Activated CD8-positive, alpha-beta T cell treated with anti-CD3 and anti-CD28 coated beads for 36 hours (primary cell): ENCODE results near the gene MCM3AP. TPM values are rescaled to one million over a fixed set of nuclear protein-coding genes. Genes with fewer than 3 reads are reported as not detected.

Experiments used
- ATAC-seq: fragments of 200-7000 bp; cut with Tn5 transposase; one replicate; pipeline ENCODE4 v1.10.0; 2021; ENCODE audit warnings: mild to moderate bottlenecking, moderate library complexity
- CTCF ChIA-PET: fragments of 350-600 bp; sonication (Branson Sonifier 250); formaldehyde crosslinking; loops from one replicate; lab custom pipeline; 2021; ENCODE audit warnings: antibody characterized with exemption; lab: Charles Lee
- POLR2A ChIA-PET: fragments of 350-600 bp; sonication (Branson Sonifier 250); formaldehyde crosslinking; loops from one replicate; lab custom pipeline; 2021; ENCODE audit warnings: antibody characterized with exemption; lab: Charles Lee
- DNase-seq: peaks from one replicate; pipeline ENCODE4 v3.0.0-alpha.2; 2020
- H3K27ac Mint-ChIP-seq: one replicate; pipeline ENCODE4 v1.8.0; 2021; ENCODE audit warnings: mild to moderate bottlenecking, mixed read lengths
- H3K27me3 Mint-ChIP-seq: one replicate; pipeline ENCODE4 v1.8.0; 2021; ENCODE audit warnings: mixed read lengths
- H3K36me3 Mint-ChIP-seq: one replicate; pipeline ENCODE4 v1.8.0; 2021; ENCODE audit warnings: low read depth, mixed read lengths
- H3K4me1 Mint-ChIP-seq: one replicate; pipeline ENCODE4 v1.8.0; 2021; ENCODE audit warnings: low read depth, mixed read lengths
- H3K4me3 Mint-ChIP-seq: one replicate; pipeline ENCODE4 v1.8.0; 2021; ENCODE audit warnings: mild to moderate bottlenecking, moderate library complexity, mixed read lengths
- H3K9me3 Mint-ChIP-seq: one replicate; pipeline ENCODE4 v1.8.0; 2021; ENCODE audit warnings: mixed read lengths
- intact Hi-C: fragments of 100-400 bp; cut with micrococcal nuclease; formaldehyde crosslinking; loops from one replicate; pipeline ENCODE4 v1.10.0; 2022
- total RNA-seq, 2 experiments: library from RNA; stranded (reverse); gene quantifications; one replicate each; pipeline ENCODE4 v1.2.3, GENCODE V29; 2021
- TF ChIP-seq, protein P1 (sequence below): fragments of 200-600 bp; IDR thresholded peaks from one replicate; pipeline ENCODE4 v1.8.0; 2022; ENCODE audit warnings: antibody characterized with exemption, mild to moderate bottlenecking

The MCM3AP gene
- total RNA-seq, 2 experiments from 2014 or later, result 108 to 112 TPM

DNA sequence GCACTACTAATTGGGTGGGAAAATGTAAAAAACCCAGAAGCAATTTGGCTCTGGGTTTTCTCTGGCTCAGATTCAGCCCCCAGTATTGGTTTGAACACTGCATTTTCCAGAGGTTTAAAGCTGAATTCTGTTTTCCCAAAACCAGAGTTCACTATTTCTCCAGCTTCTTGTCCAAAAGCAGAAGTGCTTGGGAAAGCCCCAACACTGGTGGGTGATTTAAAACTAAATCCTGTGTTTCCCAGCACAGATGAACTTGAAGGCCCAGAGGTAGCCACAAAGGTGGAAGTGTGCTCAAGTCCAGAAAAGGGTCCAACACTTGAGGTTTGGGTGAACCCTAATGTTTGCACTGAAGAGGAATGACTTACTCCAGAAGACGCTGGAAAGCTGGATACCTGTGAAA lies 678 bp downstream of the MCM3AP start:
- H3K4me3 Mint-ChIP-seq, result peak overlapping the region; percentile 92
- ATAC-seq, result no peak
- TF ChIP-seq, protein P1, sequence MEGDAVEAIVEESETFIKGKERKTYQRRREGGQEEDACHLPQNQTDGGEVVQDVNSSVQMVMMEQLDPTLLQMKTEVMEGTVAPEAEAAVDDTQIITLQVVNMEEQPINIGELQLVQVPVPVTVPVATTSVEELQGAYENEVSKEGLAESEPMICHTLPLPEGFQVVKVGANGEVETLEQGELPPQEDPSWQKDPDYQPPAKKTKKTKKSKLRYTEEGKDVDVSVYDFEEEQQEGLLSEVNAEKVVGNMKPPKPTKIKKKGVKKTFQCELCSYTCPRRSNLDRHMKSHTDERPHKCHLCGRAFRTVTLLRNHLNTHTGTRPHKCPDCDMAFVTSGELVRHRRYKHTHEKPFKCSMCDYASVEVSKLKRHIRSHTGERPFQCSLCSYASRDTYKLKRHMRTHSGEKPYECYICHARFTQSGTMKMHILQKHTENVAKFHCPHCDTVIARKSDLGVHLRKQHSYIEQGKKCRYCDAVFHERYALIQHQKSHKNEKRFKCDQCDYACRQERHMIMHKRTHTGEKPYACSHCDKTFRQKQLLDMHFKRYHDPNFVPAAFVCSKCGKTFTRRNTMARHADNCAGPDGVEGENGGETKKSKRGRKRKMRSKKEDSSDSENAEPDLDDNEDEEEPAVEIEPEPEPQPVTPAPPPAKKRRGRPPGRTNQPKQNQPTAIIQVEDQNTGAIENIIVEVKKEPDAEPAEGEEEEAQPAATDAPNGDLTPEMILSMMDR, result no peak
- H3K9me3 Mint-ChIP-seq, result no peaks in the 10 kb centered on the region
- DNase-seq, result no peak
- peaks cover 54% of the 10 kb centered on the region for H3K4me1 Mint-ChIP-seq
- H3K36me3 Mint-ChIP-seq, result peaks cover 33% of the 10 kb centered on the region
- H3K27ac Mint-ChIP-seq, result peak overlapping the region; percentile 88
- CTCF ChIA-PET, result interaction anchor here (0.7 to 1.7 kb wide), 6 partner anchors 10 to 312 kb away, joined by 3 to 6 read pairs (median 4); partner anchors contain the start of gene COL6A1
- intact Hi-C loops, result no loop called here
- POLR2A ChIA-PET, result interaction anchor here (0.6 to 1.2 kb wide), 4 partner anchors 31 to 267 kb away, joined by 3 read pairs; no protein-coding TSS in a partner anchor
- H3K27me3 Mint-ChIP-seq, result no peaks in the 10 kb centered on the region

DNA sequence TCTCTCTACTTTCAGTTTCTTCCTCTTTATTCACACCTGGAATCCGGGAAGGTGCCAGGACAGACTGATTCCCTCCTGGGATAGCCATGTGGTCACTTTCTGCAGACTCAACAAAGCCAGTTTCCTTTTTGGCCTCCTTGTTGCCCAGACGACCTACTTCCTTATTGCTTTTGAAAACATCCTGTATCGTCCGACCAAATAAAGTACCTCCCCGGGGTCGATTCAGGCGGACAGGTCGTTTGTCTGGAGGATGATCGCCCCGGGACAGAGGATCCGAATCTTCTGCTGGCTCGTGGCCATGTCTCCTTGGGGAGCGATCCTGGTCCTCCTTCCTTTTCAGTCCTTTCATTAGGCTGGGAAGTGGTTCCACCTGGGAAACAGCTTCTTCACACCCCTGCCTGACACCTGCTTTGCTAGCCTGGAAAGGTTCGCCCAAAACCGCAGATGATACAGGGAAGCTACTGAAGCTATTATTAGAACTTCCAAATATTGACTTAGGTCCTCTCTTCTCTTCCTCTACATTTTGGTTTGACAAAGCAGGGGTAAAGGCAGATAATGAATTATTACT lies 1.2 kb downstream of the MCM3AP start:
- ATAC-seq, result no peak
- POLR2A ChIA-PET, result interaction anchor here (0.6 to 1.2 kb wide), 4 partner anchors 16 to 268 kb away, joined by 3 to 4 read pairs (median 3); no protein-coding TSS in a partner anchor
- intact Hi-C loops, result no loop called here
- Mint-ChIP-seq H3K36me3 (peaks cover 37% of the 10 kb centered on the region), H3K9me3 (no peaks in the 10 kb centered on the region), H3K27me3 (no peaks in the 10 kb centered on the region), H3K4me3 (peak overlapping the region; percentile 92), H3K27ac (peak overlapping the region; percentile 14), H3K4me1 (peaks cover 52% of the 10 kb centered on the region)
- TF ChIP-seq, protein P1, result no peak
- no peak for DNase-seq
- CTCF ChIA-PET, result interaction anchor here (1.2 to 1.7 kb wide), 4 partner anchors 9 to 311 kb away, joined by 3 to 6 read pairs (median 4); a partner anchor contains a TSS

GRCh38 chr21:46274797-46275390 lies 10.5 kb downstream of the MCM3AP start:
- TF ChIP-seq, protein P1, result no peak
- H3K27ac Mint-ChIP-seq, result no peak overlapping the region
- H3K27me3 Mint-ChIP-seq, result no peaks in the 10 kb centered on the region
- no peaks in the 10 kb centered on the region for H3K4me1 Mint-ChIP-seq
- no peak for DNase-seq
- ChIA-PET CTCF (interaction anchor here (0.9 kb wide), 1 partner anchor 10 kb away, joined by 3 read pairs; the partner anchor contains the start of gene MCM3AP), POLR2A (no interaction called here)
- no peak overlapping the region for H3K4me3 Mint-ChIP-seq
- intact Hi-C loops, result no loop called here
- no peak for ATAC-seq
- no peaks in the 10 kb centered on the region for H3K9me3 Mint-ChIP-seq
- peaks cover 46% of the 10 kb centered on the region for H3K36me3 Mint-ChIP-seq

DNA sequence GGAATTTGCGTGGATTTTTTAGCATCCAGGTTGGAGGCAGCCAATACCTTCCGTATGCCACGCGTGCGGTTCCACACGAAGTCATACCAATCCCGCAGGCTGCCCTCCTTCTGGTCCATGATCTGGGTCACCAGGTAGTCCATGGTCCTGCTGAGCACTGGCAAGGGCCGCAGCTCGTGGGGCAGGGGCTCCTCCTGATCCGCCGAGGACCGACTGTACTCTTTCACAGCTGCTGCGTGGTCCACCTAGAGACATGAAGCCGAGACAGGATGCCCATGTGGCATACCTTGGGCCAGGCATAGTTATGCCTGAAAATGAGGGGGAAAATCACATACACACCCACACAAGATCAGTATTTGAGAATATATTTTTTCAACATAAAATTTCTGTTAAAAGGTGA lies 12.1 kb downstream of the MCM3AP start:
- Mint-ChIP-seq H3K27me3 (no peaks in the 10 kb centered on the region), H3K36me3 (peaks cover 39% of the 10 kb centered on the region), H3K27ac (no peak overlapping the region), H3K9me3 (no peaks in the 10 kb centered on the region), H3K4me3 (no peak overlapping the region), H3K4me1 (no peaks in the 10 kb centered on the region)
- no peak for ATAC-seq
- intact Hi-C loops, result no loop called here
- ChIA-PET POLR2A (no interaction called here), CTCF (no interaction called here)
- no peak for DNase-seq
- TF ChIP-seq, protein P1, result no peak

DNA sequence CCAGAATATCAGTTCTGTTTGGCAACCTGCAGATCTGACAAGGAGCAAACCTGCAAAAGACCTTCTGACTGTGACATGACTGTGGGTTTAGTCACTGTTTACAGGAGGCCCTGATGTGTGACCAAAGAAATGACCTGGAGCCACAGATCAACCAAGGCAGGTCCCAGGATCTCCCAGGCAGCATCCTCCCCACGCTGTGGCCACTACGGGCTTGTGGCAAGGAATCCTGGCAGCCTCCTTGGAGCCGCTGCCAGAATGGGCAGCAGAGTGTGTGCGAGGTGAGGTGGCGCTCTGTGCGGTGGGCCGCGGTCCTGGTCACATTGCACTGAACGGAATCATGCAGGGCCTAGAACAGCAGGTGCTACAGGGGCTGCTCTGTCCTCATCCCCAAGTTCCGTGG lies 15.9 kb downstream of the MCM3AP start:
- ChIA-PET CTCF (no interaction called here), POLR2A (no interaction called here)
- TF ChIP-seq, protein P1, result no peak
- DNase-seq (no peak), ATAC-seq (no peak)
- H3K4me1 Mint-ChIP-seq, result no peaks in the 10 kb centered on the region
- H3K4me3 Mint-ChIP-seq, result no peak overlapping the region
- intact Hi-C loops, result no loop called here
- H3K36me3 Mint-ChIP-seq, result peaks cover 49% of the 10 kb centered on the region
- no peaks in the 10 kb centered on the region for H3K27me3 Mint-ChIP-seq
- H3K27ac Mint-ChIP-seq, result no peak overlapping the region
- no peaks in the 10 kb centered on the region for H3K9me3 Mint-ChIP-seq
